Ascending aorta (tissue), 2 donors: Measurements from ENCODE around the gene TCTA. TPM values are rescaled to one million over a fixed set of nuclear protein-coding genes. Genes with fewer than 3 reads are reported as not detected.

Experiments
- DNase-seq, 2 donors: peaks; one replicate each; pipeline ENCODE4 v3.0.0-alpha.2; 2019; ENCODE audit warnings: low spot score in 2 of 2
- H3K27ac ChIP-seq, 2 donors: fragments of 200-600 bp; sonication (generic); one replicate each; pipeline ENCODE4 v1.5.1; 2016 to 2017; ENCODE audit warnings: mild to moderate bottlenecking in 1 of 2
- H3K27me3 ChIP-seq: fragments of 200-600 bp; sonication (generic); one replicate; pipeline ENCODE4 v1.5.1; 2017
- H3K36me3 ChIP-seq, 2 donors: fragments of 200-600 bp; sonication (generic); one replicate each; pipeline ENCODE4 v1.5.1; 2016
- H3K4me1 ChIP-seq, 2 donors: fragments of 200-600 bp; sonication (generic); one replicate each; pipeline ENCODE4 v1.5.1; 2016 to 2017; ENCODE audit warnings: mild to moderate bottlenecking in 1 of 2
- H3K4me3 ChIP-seq, 2 donors: fragments of 200-600 bp; sonication (generic); one replicate each; pipeline ENCODE4 v1.5.1; 2016 to 2017; ENCODE audit warnings: mild to moderate bottlenecking in 1 of 2
- H3K9me3 ChIP-seq, 2 donors: fragments of 200-600 bp; sonication (generic); one replicate each; pipeline ENCODE4 v1.5.1; 2016
- CTCF ChIP-seq, 3 experiments: fragments of 200-600 bp in 2 of 3; fragments of 450-650 bp in 1 of 3; sonication (generic) in 2 of 3; IDR thresholded peaks; one replicate each; pipeline ENCODE4 v1.5.1; 2016 to 2019; ENCODE audit warnings: antibody characterized with exemption in 3 of 3, mild to moderate bottlenecking in 1 of 3, moderate library complexity in 1 of 3
- intact Hi-C: fragments of 100-400 bp; cut with DNase I; formaldehyde crosslinking; loops from one replicate; pipeline ENCODE4 v1.15.1; 2023
- total RNA-seq: library from RNA; depleted of rRNA; stranded (reverse); fragments of >200 nt; gene quantifications from one replicate; pipeline ENCODE4 v1.1.0, GENCODE V29; 2016

TCTA gene
- total RNA-seq, 1 donor from 2014 or later, result 51.5 TPM

- peak in 1 of 2 donors; percentile 73 for DNase-seq
- Histone ChIP-seq H3K9me3 (no peaks in the 10 kb centered on the region), H3K27ac (peak overlapping the region in 1 of 2 donors; percentile 44), H3K27me3 (no peaks in the 10 kb centered on the region), H3K36me3 (peaks cover 18 to 20% of the 10 kb centered on the region in 2 donors), H3K4me1 (peaks cover 0 to 9% of the 10 kb centered on the region in 2 donors), H3K4me3 (no peak overlapping the region)
- intact Hi-C loops, result no loop called here
- no peak for TF ChIP-seq CTCF (IDR thresholded peaks at IDR 0.05)
Observed at GRCh38 chr3:49378249-49378895, 33.9 kb upstream of the TCTA start.

GRCh38 chr3:49383387-49383786 lies 28.8 kb upstream of the TCTA start:
- Histone ChIP-seq H3K4me1 (peaks cover 0 to 29% of the 10 kb centered on the region in 2 donors), H3K27me3 (no peaks in the 10 kb centered on the region), H3K9me3 (no peaks in the 10 kb centered on the region), H3K27ac (no peak overlapping the region), H3K4me3 (no peak overlapping the region), H3K36me3 (no peaks in the 10 kb centered on the region)
- intact Hi-C loops, result no loop called here
- no peak for DNase-seq
- no peak for TF ChIP-seq CTCF (IDR thresholded peaks at IDR 0.05)

GRCh38 chr3:49385617-49386016 lies 26.6 kb upstream of the TCTA start:
- no peaks in the 10 kb centered on the region for H3K9me3 ChIP-seq
- H3K27ac ChIP-seq, result peak overlapping the region in 1 of 2 donors; percentile 39
- TF ChIP-seq CTCF (IDR thresholded peaks at IDR 0.05), result no peak
- peaks cover 0 to 23% of the 10 kb centered on the region in 2 donors for H3K4me1 ChIP-seq
- no peaks in the 10 kb centered on the region for H3K27me3 ChIP-seq
- H3K4me3 ChIP-seq, result no peak overlapping the region
- H3K36me3 ChIP-seq, result no peaks in the 10 kb centered on the region
- no peak for DNase-seq
- intact Hi-C loops, result no loop called here

GRCh38 chr3:49386056-49386756 lies 26.0 kb upstream of the TCTA start:
- intact Hi-C loops, result no loop called here
- peak overlapping the region in 1 of 2 donors; percentile 39 for H3K27ac ChIP-seq
- H3K27me3 ChIP-seq, result no peaks in the 10 kb centered on the region
- no peak for DNase-seq
- TF ChIP-seq CTCF (IDR thresholded peaks at IDR 0.05), result no peak
- no peak overlapping the region for H3K4me3 ChIP-seq
- H3K9me3 ChIP-seq, result no peaks in the 10 kb centered on the region
- no peaks in the 10 kb centered on the region for H3K36me3 ChIP-seq
- H3K4me1 ChIP-seq, result peaks cover 0 to 23% of the 10 kb centered on the region in 2 donors

GRCh38 chr3:49387721-49388120 lies 24.5 kb upstream of the TCTA start:
- Histone ChIP-seq H3K9me3 (no peaks in the 10 kb centered on the region), H3K27ac (no peak overlapping the region), H3K4me1 (peaks cover 0 to 21% of the 10 kb centered on the region in 2 donors), H3K36me3 (no peaks in the 10 kb centered on the region), H3K27me3 (no peaks in the 10 kb centered on the region), H3K4me3 (no peak overlapping the region)
- TF ChIP-seq CTCF (IDR thresholded peaks at IDR 0.05), result no peak
- intact Hi-C loops, result no loop called here
- DNase-seq, result no peak
